Spleen (tissue), 11 donors: ENCODE data around the gene PACS1. TPM values are rescaled to one million over a fixed set of nuclear protein-coding genes. Genes with fewer than 3 reads are reported as not detected.

Source experiments
- DNase-seq: peaks from one replicate; pipeline ENCODE4 v3.0.0-alpha.2; 2020
- H3K27ac ChIP-seq, 8 donors: fragments of 200-600 bp; sonication (generic) in 7 of 8; 1 replicate in 4 of 8; 2 replicates in 4 of 8; pipeline versions ENCODE4 v1.5.0 to v1.8.0; 2016 to 2021; ENCODE audit warnings: inconsistent platforms in 4 of 8, mild to moderate bottlenecking in 4 of 8, moderate library complexity in 1 of 8
- H3K27me3 ChIP-seq, 7 donors: fragments of 200-600 bp; sonication (generic) in 6 of 7; replicated peaks in 1 of 7; 1 replicate in 4 of 7; 2 replicates in 3 of 7; pipeline versions ENCODE4 v1.5.0 to v1.8.0; 2016 to 2021; ENCODE audit warnings: inconsistent platforms in 3 of 7, mild to moderate bottlenecking in 1 of 7
- H3K36me3 ChIP-seq, 6 donors: fragments of 200-600 bp; sonication (generic) in 5 of 6; 1 replicate in 4 of 6; 2 replicates in 2 of 6; pipeline versions ENCODE4 v1.5.0 to v1.8.0; 2016 to 2021; ENCODE audit warnings: inconsistent platforms in 2 of 6
- H3K4me1 ChIP-seq, 6 donors: fragments of 200-600 bp; sonication (generic) in 5 of 6; 1 replicate in 3 of 6; 2 replicates in 3 of 6; pipeline versions ENCODE4 v1.5.0 to v1.8.0; 2016 to 2021; ENCODE audit warnings: inconsistent platforms in 3 of 6
- H3K4me3 ChIP-seq, 8 donors: fragments of 200-600 bp; sonication (generic) in 7 of 8; 1 replicate in 4 of 8; 2 replicates in 4 of 8; pipeline versions ENCODE4 v1.5.0 to v1.8.0; 2016 to 2021; ENCODE audit warnings: inconsistent platforms in 4 of 8, mild to moderate bottlenecking in 4 of 8, moderate library complexity in 2 of 8
- H3K9me3 ChIP-seq, 8 donors: fragments of 200-600 bp; sonication (generic) in 7 of 8; 1 replicate in 4 of 8; 2 replicates in 4 of 8; pipeline versions ENCODE4 v1.5.0 to v1.8.0; 2016 to 2021; ENCODE audit warnings: inconsistent platforms in 4 of 8
- POLR2A ChIP-seq, 3 donors: fragments of 450-650 bp; IDR thresholded peaks; one replicate each; pipeline ENCODE4 v1.5.1; 2017; ENCODE audit warnings: antibody characterized with exemption in 3 of 3, mild to moderate bottlenecking in 1 of 3
- POLR2AphosphoS5 ChIP-seq, 3 donors: sonication (generic); formaldehyde crosslinking; IDR thresholded peaks; one replicate each; pipeline ENCODE4 v1.5.1; 2017; ENCODE audit warnings: antibody characterized with exemption in 3 of 3
- whole genome bisulfite sequencing, 5 donors: extraction: QIAGEN DNeasy Blood & Tissue Kit in 3 of 5; methylation state at CpG; one replicate each; pipeline versions ENCODE4 v1.1.5 to v1.1.7; 2013 to 2018; 5-methylcytosine and 5-hydroxymethylcytosine counted together
- intact Hi-C: fragments of 100-400 bp; cut with DNase I; formaldehyde crosslinking; loops from one replicate; pipeline ENCODE4 v1.15.0; 2023; ENCODE audit warnings: low total_unique reads
- polyA plus RNA-seq, 3 donors: library from polyadenylated mRNA; stranded (reverse); fragments of 200-250 nt; gene quantifications; one replicate each; pipeline ENCODE4 v1.2.1, GENCODE V29; 2013
- total RNA-seq, 7 donors: library from RNA; depleted of rRNA in 3 of 7; stranded (reverse); fragments of >200 nt in 3 of 7; fragmentation: NEBNext Ultra II Directional in 4 of 7; extraction: Animal tissue kit (Norgen Biotek cat#: 25700) in 4 of 7; gene quantifications; one replicate each; pipeline versions ENCODE4 v1.1.0 to v1.2.1, GENCODE V29; 2016 to 2021
- TF ChIP-seq, protein P1 (sequence below), 11 experiments: fragments of 200-600 bp in 7 of 11; fragments of 450-650 bp in 4 of 11; sonication (generic) in 4 of 11; IDR thresholded peaks in 8 of 11; conservative IDR thresholded peaks in 3 of 11; 1 replicate in 7 of 11; 2 replicates in 4 of 11; pipeline versions ENCODE4 v1.4.0 to v1.8.0; 2016 to 2021; ENCODE audit warnings: antibody characterized with exemption in 11 of 11, inconsistent platforms in 4 of 11, mild to moderate bottlenecking in 1 of 11
- donor health status: healthy with polysubstance abuse.
- donor health status: DM: no; HTN: no; CAD: no; lungs with moderate emphysema.
- donor health status: DM: no; HTN: no; CAD: no.
- donor health status: Bipolar disorder and iron deficiency.
- donor health status: healthy.
- donor health status: DM: no; HTN: no; CAD: no.
- donor health status: DM: yes; HTN: yes; CAD: no.

Gene PACS1
- total and polyA plus RNA-seq, 10 donors = 20.6 to 126 (median 98.8) TPM

- Histone ChIP-seq H3K27ac (no peak overlapping the region), H3K36me3 (no peaks in the 10 kb centered on the region), H3K9me3 (no peaks in the 10 kb centered on the region), H3K27me3 (peaks cover 0 to 27% (median 10%) of the 10 kb centered on the region in 7 donors), H3K4me1 (peaks cover 11 to 41% (median 31%) of the 10 kb centered on the region in 6 donors), H3K4me3 (no peak overlapping the region)
- intact Hi-C loops = no loop called here
- WGBS, 5 donors = 81 to 90% (median 87%) methylated on average over 10 to 11 of the region's 11 CpGs
- DNase-seq = peak; percentile 41
- TF ChIP-seq POLR2AphosphoS5 (IDR thresholded peaks at IDR 0.05) (no peak), POLR2A (IDR thresholded peaks at IDR 0.05) (no peak)
- TF ChIP-seq, protein P1, sequence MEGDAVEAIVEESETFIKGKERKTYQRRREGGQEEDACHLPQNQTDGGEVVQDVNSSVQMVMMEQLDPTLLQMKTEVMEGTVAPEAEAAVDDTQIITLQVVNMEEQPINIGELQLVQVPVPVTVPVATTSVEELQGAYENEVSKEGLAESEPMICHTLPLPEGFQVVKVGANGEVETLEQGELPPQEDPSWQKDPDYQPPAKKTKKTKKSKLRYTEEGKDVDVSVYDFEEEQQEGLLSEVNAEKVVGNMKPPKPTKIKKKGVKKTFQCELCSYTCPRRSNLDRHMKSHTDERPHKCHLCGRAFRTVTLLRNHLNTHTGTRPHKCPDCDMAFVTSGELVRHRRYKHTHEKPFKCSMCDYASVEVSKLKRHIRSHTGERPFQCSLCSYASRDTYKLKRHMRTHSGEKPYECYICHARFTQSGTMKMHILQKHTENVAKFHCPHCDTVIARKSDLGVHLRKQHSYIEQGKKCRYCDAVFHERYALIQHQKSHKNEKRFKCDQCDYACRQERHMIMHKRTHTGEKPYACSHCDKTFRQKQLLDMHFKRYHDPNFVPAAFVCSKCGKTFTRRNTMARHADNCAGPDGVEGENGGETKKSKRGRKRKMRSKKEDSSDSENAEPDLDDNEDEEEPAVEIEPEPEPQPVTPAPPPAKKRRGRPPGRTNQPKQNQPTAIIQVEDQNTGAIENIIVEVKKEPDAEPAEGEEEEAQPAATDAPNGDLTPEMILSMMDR (IDR thresholded peaks at IDR 0.05 in 8 of 11, conservative IDR thresholded peaks at IDR 0.05 in 3 of 11) = no peak
Measured at GRCh38 chr11:66047541-66048365, 22.3 kb upstream of the PACS1 start.

DNA sequence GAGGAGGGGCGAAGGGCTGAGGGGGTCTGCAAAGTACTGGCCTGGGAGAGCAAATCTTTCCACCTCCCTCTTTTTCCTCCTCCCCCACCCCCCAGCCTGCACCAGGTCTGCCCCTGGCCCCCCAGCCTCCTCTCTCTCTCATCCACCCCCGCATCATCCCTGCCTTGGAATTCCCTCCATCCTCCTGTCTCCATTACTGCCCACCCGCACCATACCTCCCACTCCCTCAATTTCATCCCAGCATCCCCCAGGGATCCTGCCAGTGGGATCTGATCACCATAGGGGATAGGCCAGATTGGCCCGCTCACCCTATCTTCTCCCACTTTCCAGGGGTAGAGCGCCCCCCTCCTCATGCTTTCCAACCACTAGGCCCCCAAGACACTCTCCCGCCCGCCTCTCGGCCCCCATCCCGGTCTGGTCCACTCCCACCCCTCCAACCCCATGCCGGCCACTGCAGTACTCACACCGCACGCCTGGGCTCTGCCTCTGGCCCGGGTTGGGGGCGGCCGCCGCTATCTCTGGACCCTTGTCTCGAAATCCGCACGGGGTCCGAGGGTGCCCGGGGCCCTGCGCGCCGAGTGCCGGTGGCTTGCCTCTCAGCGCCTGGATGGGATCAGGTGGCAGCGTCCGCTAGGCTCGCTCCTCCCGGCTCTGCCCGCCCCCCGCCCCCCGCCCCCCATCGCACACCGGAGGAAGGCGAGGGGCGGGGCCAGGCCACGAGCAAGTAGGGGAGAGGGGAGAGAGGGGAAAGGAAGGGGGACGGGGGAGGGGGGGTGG, 21.3 kb upstream of the PACS1 start, which contains the start of gene GAL3ST3:
Gene GAL3ST3, minus strand, starts transcription at position 615 of the 777 bp plus-strand sequence. CDS start 3,746 bp downstream, outside the sequence.
- Histone ChIP-seq H3K36me3 (peaks cover 0 to 8% (median 2%) of the 10 kb centered on the region in 6 donors), H3K9me3 (no peaks in the 10 kb centered on the region), H3K4me1 (peaks cover 21 to 51% (median 41%) of the 10 kb centered on the region in 6 donors), H3K27ac (no peak within 1 kb of the TSS), H3K4me3 (peak within 1 kb of the TSS in 1 of 8 donors; percentile 31), H3K27me3 (peaks cover 0 to 27% (median 10%) of the 10 kb centered on the region in 7 donors)
- DNase-seq = peak; percentile 72
- intact Hi-C loops = no loop called here
- TF ChIP-seq, protein P1 (IDR thresholded peaks at IDR 0.05 in 8 of 11, conservative IDR thresholded peaks at IDR 0.05 in 3 of 11) = no peak
- TF ChIP-seq POLR2A (IDR thresholded peaks at IDR 0.05) (no peak), POLR2AphosphoS5 (IDR thresholded peaks at IDR 0.05) (no peak)
- WGBS, 5 donors = 12 to 22% (median 20%) methylated on average over 26 to 39 of the region's 39 CpGs

GRCh38 chr11:66050581-66051231, 19.4 kb upstream of the PACS1 start:
- peaks cover 6 to 28% (median 21%) of the 10 kb centered on the region in 6 donors for H3K36me3 ChIP-seq
- no peaks in the 10 kb centered on the region for H3K9me3 ChIP-seq
- H3K4me3 ChIP-seq = peak overlapping the region in 2 of 8 donors; percentile 99 to 100
- intact Hi-C loops = no loop called here
- WGBS, 5 donors = 76 to 85% (median 79%) methylated on average over 5 of the region's 5 CpGs
- peak; percentile 58 for DNase-seq
- TF ChIP-seq POLR2AphosphoS5 (IDR thresholded peaks at IDR 0.05) = no peak
- no peak for TF ChIP-seq POLR2A (IDR thresholded peaks at IDR 0.05)
- TF ChIP-seq, protein P1 (IDR thresholded peaks at IDR 0.05 in 8 of 11, conservative IDR thresholded peaks at IDR 0.05 in 3 of 11) = no peak
- H3K4me1 ChIP-seq = peaks cover 20 to 58% (median 40%) of the 10 kb centered on the region in 6 donors
- H3K27ac ChIP-seq = peak overlapping the region in 5 of 8 donors; percentile 90 to 93 (median 90)
- peaks cover 0 to 27% (median 10%) of the 10 kb centered on the region in 7 donors for H3K27me3 ChIP-seq
